NB4 (cell line): ENCODE data around the gene VPS39.

Experiments used
- DNase-seq: peaks from one replicate; pipeline ENCODE4 v3.0.0; 2010; ENCODE audit warnings: low read depth
- H3K4me3 ChIP-seq: one replicate; pipeline ENCODE4 v1.5.1; 2011; ENCODE audit warnings: mild to moderate bottlenecking, low read depth, low read length, moderate library complexity
- MAX ChIP-seq: IDR thresholded peaks from 2 replicates; pipeline ENCODE4 v1.6.1; 2011; ENCODE audit warnings: low read depth, low read length
- MYC ChIP-seq: IDR thresholded peaks from 2 replicates; pipeline ENCODE4 v1.6.1; 2011; ENCODE audit warnings: low read depth, low read length
- POLR2A ChIP-seq: IDR thresholded peaks from 2 replicates; pipeline ENCODE4 v1.6.1; 2011; ENCODE audit warnings: mild to moderate bottlenecking; ENCODE audit not compliant: insufficient read length; ENCODE audit errors: extremely low read depth
- TF ChIP-seq, protein P1 (sequence below): IDR thresholded peaks from one replicate; pipeline ENCODE4 v1.5.1; 2012; ENCODE audit warnings: low read depth, low read length

The VPS39 gene

DNA sequence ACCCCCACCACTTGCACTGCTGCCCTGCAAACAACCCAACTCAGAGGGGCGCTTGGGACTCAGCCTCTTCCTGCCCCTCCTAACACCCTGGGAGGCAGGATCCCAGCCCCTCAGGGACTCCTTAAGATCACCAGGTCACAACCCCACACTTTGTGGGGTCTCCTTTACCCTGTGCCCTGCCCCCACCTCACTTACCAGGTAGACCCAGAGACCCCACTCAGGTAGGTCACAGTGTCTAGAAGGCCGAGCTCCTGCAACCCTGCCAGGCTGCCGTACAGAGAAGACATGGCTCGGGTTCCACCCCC, 60.7 kb downstream of the VPS39 start:
- H3K4me3 ChIP-seq: no peak overlapping the region
- no peak for TF ChIP-seq POLR2A
- TF ChIP-seq, protein P1, sequence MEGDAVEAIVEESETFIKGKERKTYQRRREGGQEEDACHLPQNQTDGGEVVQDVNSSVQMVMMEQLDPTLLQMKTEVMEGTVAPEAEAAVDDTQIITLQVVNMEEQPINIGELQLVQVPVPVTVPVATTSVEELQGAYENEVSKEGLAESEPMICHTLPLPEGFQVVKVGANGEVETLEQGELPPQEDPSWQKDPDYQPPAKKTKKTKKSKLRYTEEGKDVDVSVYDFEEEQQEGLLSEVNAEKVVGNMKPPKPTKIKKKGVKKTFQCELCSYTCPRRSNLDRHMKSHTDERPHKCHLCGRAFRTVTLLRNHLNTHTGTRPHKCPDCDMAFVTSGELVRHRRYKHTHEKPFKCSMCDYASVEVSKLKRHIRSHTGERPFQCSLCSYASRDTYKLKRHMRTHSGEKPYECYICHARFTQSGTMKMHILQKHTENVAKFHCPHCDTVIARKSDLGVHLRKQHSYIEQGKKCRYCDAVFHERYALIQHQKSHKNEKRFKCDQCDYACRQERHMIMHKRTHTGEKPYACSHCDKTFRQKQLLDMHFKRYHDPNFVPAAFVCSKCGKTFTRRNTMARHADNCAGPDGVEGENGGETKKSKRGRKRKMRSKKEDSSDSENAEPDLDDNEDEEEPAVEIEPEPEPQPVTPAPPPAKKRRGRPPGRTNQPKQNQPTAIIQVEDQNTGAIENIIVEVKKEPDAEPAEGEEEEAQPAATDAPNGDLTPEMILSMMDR: no peak
- TF ChIP-seq MYC: no peak
- DNase-seq: no peak

DNA sequence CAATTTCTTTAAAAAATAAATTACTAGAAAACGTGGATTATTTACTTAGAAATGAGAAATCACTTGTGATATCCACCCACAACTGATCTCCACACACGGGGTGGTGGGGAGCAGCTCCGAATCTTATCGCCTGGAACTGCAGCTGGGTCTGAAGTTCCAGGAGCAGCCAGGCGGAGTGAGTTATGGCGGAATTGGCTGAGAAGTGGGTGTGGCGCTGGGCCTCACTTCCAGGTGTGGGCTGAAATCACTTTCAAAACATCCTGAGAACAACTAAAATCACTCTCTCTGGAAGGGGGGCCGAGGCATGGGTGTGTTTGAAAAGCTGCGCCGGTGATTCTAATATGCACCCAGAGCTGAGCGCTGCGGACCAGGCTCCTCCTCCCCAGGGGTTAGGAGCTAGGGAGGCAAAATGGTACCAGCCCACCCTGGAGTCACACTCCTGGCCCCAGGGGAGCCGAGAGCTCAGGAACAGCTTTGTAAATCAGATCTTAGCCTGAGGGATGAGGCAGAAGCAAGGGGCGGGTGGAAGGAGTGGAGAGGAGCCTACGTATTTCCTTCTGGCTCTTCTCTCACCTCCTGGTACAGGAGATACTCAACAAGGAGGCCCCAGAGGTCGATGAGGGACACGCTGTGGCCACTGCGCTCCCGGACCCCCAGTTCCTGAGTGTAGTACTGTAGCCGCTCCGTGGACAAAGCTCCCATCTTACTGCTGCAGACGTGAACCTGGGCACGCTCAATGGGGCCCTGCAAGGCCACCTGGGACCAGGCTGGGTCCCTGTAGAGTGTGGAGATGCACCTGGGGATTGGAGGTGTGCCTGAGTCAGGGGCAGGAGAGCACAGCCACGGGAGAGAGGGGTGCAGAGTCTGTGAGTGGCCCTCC, 61.3 kb downstream of the VPS39 start:
- TF ChIP-seq POLR2A: no peak
- TF ChIP-seq MAX: no peak
- TF ChIP-seq MYC: no peak
- TF ChIP-seq, protein P1: no peak
- DNase-seq: no peak
- H3K4me3 ChIP-seq: no peak overlapping the region

DNA sequence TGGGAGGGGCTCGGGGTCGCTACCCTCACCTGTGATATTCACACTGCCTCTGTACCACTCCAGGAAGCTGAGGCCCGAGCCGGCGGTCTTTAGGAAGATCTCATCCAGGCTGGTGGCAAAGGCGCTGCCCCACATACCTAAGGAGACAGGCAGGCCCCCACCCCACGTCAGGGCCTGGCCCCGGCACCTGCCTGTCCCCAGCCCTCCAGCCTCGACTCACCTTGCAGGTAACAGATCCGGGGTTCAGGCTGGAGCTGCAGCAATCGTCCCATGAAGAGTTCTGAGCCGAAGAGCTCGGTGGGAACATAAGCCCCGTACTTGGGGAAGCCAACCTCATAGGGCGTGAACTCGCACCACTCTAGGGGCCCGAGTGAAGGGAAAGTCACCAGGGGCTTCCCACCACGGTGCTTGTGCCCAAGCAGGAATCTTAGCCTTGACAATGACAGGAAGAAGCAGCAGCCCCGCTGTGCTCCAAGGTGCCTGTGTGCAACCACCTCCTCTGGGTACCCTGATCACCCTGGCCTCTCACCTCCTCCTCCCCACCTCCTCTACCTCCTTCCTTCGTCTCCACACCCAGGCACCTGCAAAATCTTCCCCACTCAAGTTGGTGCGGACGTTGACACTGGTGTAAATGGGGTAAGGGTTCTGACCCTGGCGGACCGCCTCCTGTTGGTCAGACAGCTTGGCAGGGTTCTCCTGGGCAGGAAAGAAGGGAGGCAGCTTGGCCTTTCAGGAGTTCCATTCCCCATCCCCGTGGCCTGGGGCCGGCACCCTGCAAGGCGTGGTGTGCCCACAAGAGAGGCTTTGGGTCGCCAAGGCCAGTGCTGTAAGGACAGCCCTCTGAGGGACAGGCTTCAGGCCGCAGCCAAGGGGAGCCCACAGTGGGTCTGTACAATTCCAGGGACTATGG, 62.3 kb downstream of the VPS39 start:
- no peak overlapping the region for H3K4me3 ChIP-seq
- TF ChIP-seq POLR2A (no peak), MYC (no peak), MAX (no peak)
- TF ChIP-seq, protein P1: no peak
- DNase-seq: no peak

DNA sequence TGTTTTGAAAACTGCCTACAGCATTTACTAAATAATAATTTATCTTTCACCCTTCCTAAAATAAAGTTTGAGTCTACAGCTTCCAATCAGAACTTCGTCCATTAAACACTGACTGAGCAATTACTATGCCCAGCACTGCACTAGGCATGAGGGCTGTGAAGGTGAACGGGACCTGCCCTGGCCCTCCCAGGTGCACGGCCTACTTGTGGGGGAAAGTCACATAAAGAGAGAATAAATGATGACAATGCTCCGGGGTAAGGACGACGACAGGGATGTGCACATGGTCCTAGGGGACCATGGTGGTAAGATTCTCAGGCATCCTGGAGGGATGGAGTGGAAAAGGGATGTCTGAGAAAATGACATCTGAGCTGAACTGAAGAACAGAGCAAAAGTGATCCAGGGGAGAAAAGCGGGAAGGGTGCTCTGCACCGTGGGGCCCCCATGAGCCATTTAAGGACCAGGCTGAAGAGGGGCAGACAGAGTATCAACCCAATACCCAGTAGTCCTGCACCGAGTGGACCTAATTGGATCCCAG, 63.2 kb downstream of the VPS39 start:
- TF ChIP-seq MYC (no peak), POLR2A (no peak), MAX (no peak)
- TF ChIP-seq, protein P1: no peak
- no peak for DNase-seq
- H3K4me3 ChIP-seq: no peak overlapping the region

DNA sequence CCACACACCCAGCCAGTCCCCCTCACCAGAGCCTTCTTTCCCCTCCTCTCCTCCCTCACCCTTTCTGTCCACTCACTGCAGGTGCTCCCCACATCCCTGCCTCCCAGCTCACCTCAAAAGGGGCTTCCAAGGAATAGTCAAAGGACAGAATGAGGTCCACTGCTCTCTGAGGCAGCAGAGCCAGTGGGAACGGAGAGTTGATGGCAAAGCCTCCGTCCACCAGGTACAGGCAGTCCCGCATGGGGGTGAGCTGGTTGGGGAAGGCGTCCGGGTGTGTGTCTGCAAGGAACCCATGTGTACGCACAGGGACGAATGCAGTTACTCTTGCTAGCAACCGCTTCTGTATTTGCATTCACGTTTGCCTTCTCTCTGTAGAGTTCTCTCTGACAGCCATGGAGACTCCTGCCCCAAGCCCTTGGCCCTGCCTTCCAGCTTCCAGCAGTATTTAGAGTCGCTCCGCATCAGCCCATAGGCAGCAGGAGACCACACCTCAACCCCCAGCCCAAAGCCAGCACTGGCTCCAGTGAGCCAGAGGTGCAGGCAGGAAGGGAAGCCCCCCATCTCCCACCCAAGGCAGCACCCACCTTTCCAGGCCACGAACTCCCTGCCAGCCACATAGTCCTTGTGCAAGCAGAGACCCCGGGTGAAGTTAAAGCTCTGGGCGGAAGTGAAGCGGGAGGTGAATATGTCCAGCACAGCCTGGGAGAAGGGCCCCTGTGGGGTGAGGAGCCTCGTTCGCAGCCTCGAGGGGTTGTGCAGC, 64.1 kb downstream of the VPS39 start:
- no peak for DNase-seq
- TF ChIP-seq MAX (no peak), POLR2A (no peak), MYC (no peak)
- TF ChIP-seq, protein P1: no peak
- no peak overlapping the region for H3K4me3 ChIP-seq
